Osteoblast (primary cell): ENCODE results near the gene OLFM4. TPM values are rescaled to one million over a fixed set of nuclear protein-coding genes. Genes with fewer than 3 reads are reported as not detected.

Experiments used
- DNase-seq: peaks from one replicate; pipeline ENCODE4 v3.0.0; 2011; ENCODE audit warnings: low spot score, mixed read lengths; ENCODE audit not compliant: insufficient read length; ENCODE audit errors: missing footprints
- H2AFZ ChIP-seq: 2 replicates; pipeline ENCODE4 v1.6.0; 2011; ENCODE audit warnings: mild to moderate bottlenecking, low read length
- H3K27ac ChIP-seq: 2 replicates; pipeline ENCODE4 v1.5.1; 2011; ENCODE audit warnings: mild to moderate bottlenecking, low read depth, low read length, moderate library complexity
- H3K27me3 ChIP-seq: 2 replicates; pipeline ENCODE4 v1.6.0; 2012; ENCODE audit warnings: mild to moderate bottlenecking, control low read depth, inconsistent platforms, low read length, moderate library complexity; ENCODE audit not compliant: insufficient read depth
- H3K36me3 ChIP-seq: 2 replicates; pipeline ENCODE4 v1.5.1; 2011; ENCODE audit warnings: mild to moderate bottlenecking, low read length, control low read depth, moderate library complexity; ENCODE audit not compliant: insufficient read depth
- H3K4me1 ChIP-seq: 2 replicates; pipeline ENCODE4 v1.5.1; 2011; ENCODE audit warnings: mild to moderate bottlenecking, low read length, control low read depth, moderate library complexity; ENCODE audit not compliant: insufficient read depth
- H3K4me2 ChIP-seq: 2 replicates; pipeline ENCODE4 v1.6.0; 2011; ENCODE audit warnings: mild to moderate bottlenecking, low read length; ENCODE audit not compliant: insufficient read depth
- H3K4me3 ChIP-seq: fragments of 200-600 bp; sonication (generic); 3 replicates; pipeline ENCODE4 v1.5.1; 2012; ENCODE audit warnings: mild to moderate bottlenecking, low read length, inconsistent platforms; ENCODE audit not compliant: insufficient read depth
- H3K79me2 ChIP-seq: 2 replicates; pipeline ENCODE4 v1.6.0; 2012; ENCODE audit warnings: mild to moderate bottlenecking, low read length, control low read depth, inconsistent platforms; ENCODE audit not compliant: insufficient read depth
- H3K9me3 ChIP-seq: 2 replicates; pipeline ENCODE4 v1.5.1; 2011; ENCODE audit warnings: low read depth, low read length, control low read depth
- H4K20me1 ChIP-seq: 2 replicates; pipeline ENCODE4 v1.6.0; 2012; ENCODE audit warnings: mild to moderate bottlenecking, low read length, control low read depth; ENCODE audit not compliant: insufficient read depth
- CTCF ChIP-seq: IDR thresholded peaks from 2 replicates; pipeline ENCODE4 v1.5.1; 2011; ENCODE audit warnings: mild to moderate bottlenecking, low read depth, low read length, moderate library complexity; ENCODE audit errors: extremely low read depth
- total RNA-seq: library from RNA; depleted of rRNA; stranded (reverse); fragments of >200 nt; gene quantifications from 2 replicates; pipeline ENCODE4 v1.2.3, GENCODE V29; 2012

The OLFM4 gene
- total RNA-seq, 1 donor, result under 0.01 TPM

GRCh38 chr13:53052675-53053074 is 24.1 kb downstream of the OLFM4 start:
- Histone ChIP-seq H3K27me3 (no peaks in the 10 kb centered on the region), H3K27ac (no peak overlapping the region), H3K4me2 (no peak overlapping the region), H3K4me3 (no peak overlapping the region), H3K36me3 (no peaks in the 10 kb centered on the region), H3K9me3 (no peaks in the 10 kb centered on the region), H2AFZ (no peak overlapping the region), H4K20me1 (no peaks in the 10 kb centered on the region), H3K79me2 (no peaks in the 10 kb centered on the region), H3K4me1 (no peaks in the 10 kb centered on the region)
- no peak for DNase-seq
- TF ChIP-seq CTCF, result no peak

- no peak for DNase-seq
- no peak overlapping the region for H3K4me2 ChIP-seq
- no peak for TF ChIP-seq CTCF
- no peak overlapping the region for H3K4me3 ChIP-seq
- H3K36me3 ChIP-seq, result no peaks in the 10 kb centered on the region
- no peaks in the 10 kb centered on the region for H4K20me1 ChIP-seq
- no peaks in the 10 kb centered on the region for H3K79me2 ChIP-seq
- no peak overlapping the region for H2AFZ ChIP-seq
- H3K4me1 ChIP-seq, result no peaks in the 10 kb centered on the region
- H3K27me3 ChIP-seq, result no peaks in the 10 kb centered on the region
- H3K27ac ChIP-seq, result no peak overlapping the region
- no peaks in the 10 kb centered on the region for H3K9me3 ChIP-seq
Measured at GRCh38 chr13:53054569-53054968, 26.0 kb downstream of the OLFM4 start.

- Histone ChIP-seq H3K27me3 (no peaks in the 10 kb centered on the region), H3K4me2 (no peak overlapping the region), H3K4me1 (no peaks in the 10 kb centered on the region), H3K36me3 (no peaks in the 10 kb centered on the region), H3K79me2 (no peaks in the 10 kb centered on the region), H3K4me3 (no peak overlapping the region), H3K27ac (no peak overlapping the region), H4K20me1 (no peaks in the 10 kb centered on the region), H2AFZ (no peak overlapping the region), H3K9me3 (no peaks in the 10 kb centered on the region)
- TF ChIP-seq CTCF, result no peak
- no peak for DNase-seq
Measured at GRCh38 chr13:53058065-53058679, 29.6 kb downstream of the OLFM4 start.

- H3K36me3 ChIP-seq, result no peaks in the 10 kb centered on the region
- DNase-seq, result no peak
- no peak for TF ChIP-seq CTCF
- no peak overlapping the region for H3K4me2 ChIP-seq
- H4K20me1 ChIP-seq, result no peaks in the 10 kb centered on the region
- no peaks in the 10 kb centered on the region for H3K27me3 ChIP-seq
- no peak overlapping the region for H3K27ac ChIP-seq
- no peaks in the 10 kb centered on the region for H3K4me1 ChIP-seq
- H3K79me2 ChIP-seq, result no peaks in the 10 kb centered on the region
- H2AFZ ChIP-seq, result no peak overlapping the region
- no peaks in the 10 kb centered on the region for H3K9me3 ChIP-seq
- no peak overlapping the region for H3K4me3 ChIP-seq
Measured at GRCh38 chr13:53060840-53061490, 32.4 kb downstream of the OLFM4 start.
